Measurements from ENCODE around the gene AQP11. TPM values are rescaled to one million over a fixed set of nuclear protein-coding genes. Genes with fewer than 3 reads are reported as not detected.
"Not testable (repeated sequence)": the region's sequence is repeated elsewhere in the genome, so short reads cannot be mapped to it uniquely, and the experiment has no call there.

The AQP11 gene, protein sequence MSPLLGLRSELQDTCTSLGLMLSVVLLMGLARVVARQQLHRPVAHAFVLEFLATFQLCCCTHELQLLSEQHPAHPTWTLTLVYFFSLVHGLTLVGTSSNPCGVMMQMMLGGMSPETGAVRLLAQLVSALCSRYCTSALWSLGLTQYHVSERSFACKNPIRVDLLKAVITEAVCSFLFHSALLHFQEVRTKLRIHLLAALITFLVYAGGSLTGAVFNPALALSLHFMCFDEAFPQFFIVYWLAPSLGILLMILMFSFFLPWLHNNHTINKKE
- 0.77 TPM for polyA plus RNA-seq (2013, experiment 1 of 2; ENCODE audit: insufficient read length)
- 0.63 TPM for polyA plus RNA-seq (2013, experiment 2 of 2; ENCODE audit: insufficient read length)

DNA sequence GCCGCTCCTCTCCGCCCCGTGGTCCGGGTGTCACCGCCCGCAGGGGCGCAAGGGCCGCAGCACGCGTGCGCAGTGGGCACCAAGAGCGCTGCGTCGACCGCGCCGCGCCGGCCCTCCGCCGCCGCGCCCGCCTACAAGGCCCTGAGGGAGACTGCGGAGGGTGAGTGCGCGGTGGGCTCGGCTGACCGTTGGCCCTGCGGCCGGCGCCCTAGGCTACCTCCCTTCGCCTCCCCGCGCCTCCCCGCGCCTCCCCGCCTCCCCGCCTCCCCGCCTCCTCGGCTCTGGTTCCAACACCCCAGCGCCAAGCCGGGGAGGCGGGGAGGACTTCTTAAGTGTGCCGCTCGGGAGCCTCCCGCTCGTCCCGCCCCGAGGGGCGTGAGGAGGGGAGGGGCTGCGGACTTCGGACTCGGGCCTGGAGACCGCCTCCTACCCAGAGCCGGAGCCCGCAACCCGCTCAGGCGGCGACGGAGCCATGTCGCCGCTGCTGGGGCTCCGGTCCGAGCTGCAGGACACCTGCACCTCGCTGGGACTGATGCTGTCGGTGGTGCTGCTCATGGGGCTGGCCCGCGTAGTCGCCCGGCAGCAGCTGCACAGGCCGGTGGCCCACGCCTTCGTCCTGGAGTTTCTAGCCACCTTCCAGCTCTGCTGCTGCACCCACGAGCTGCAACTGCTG, at the start of gene AQP11:
Gene AQP11, plus strand, starts transcription at position 433 of the 673 bp plus-strand sequence. Its CDS starts 40 bp downstream, at position 473.
- DNase-seq: peak; percentile 80

DNA sequence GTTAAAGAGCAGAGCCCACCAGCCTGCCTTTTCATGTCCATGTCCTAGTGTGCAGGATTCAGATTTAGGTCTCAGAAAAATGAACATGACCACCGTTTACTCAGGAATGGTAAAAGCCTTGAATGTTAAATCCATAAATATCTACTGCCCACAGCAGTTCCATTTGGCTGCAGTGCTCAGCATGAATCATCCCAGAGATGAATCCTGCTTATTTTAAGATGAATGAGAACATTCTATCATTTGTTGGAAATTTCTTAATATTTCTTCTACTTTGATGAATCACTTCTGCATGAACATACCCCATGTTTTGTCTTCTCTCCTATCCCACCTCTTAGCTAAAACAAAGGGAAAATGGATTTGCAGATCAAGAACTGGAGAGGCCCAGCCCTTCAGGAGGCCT, 47.5 kb upstream of the AQP11 start:
- DNase-seq: peak; percentile 56

DNA sequence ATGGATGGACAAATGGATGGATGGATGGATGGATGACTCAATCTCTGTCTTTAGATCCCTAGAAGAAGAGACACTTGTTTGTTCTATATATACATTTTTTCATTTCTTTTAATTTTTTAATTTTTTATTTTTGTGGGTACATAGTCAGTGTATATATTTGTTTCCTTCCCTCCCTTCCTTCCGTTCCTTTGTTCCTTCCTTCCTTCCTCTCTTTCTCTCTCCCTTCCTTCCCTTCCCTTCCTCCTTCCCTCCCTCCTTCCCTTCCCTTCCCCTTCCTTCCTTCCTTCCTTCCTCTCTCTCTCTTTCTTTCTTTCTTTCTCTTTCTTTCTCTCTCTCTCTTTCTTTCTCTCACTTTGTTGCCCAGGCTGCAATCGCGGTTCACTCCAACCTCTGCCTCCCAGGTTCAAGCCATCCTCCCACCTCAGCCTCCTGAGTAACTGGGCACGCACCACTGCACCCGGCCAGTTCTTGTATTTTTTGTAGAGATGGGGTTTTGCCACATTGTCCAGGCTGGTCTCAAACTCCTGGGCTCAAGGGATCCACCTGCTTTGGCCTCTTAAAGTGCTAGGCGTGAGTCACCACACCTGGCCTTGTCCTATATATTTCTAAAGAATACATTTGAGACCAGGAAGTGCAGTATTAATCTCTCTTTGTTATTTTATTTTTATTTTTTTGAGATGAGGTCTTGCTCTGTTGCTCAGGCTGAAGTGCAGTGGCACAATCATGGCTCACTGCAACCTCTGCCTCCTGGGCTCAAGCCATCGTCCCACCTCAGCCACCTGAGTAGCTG, 42.5 kb upstream of the AQP11 start:
- DNase-seq: no peak

DNA sequence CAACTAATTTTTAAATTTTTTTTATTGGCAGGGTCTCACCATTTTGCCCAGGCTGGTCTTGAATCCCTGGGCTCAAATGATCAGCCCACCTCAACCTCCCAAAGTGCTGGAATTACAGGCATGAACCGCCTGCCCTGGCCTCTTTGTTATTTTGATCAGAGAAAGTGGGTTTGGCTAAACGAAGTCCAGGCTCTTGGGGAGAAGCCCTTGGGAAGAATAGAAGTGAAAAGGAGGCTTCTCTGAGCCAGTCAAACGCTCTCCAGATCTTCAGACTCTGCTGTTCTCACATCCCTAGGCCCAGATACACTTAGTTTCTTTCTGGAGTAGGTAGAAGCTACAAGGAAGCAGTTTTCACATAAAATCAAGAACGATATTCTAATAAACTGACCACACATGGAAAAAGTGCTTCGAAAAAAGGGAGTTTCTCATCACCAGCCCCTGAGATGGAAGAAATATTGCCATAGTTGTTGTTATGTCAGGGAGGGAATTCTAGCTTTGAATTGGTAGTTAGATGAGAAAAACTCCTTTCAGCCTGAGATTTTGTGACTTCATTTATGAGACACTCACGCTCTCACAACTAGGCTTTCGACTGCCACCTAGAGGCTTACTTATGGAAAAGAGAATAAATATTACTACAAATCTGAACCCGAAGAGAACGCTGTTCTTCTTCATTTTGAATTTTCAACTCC, 41.7 kb upstream of the AQP11 start:
- peak; percentile 69 for DNase-seq

DNA sequence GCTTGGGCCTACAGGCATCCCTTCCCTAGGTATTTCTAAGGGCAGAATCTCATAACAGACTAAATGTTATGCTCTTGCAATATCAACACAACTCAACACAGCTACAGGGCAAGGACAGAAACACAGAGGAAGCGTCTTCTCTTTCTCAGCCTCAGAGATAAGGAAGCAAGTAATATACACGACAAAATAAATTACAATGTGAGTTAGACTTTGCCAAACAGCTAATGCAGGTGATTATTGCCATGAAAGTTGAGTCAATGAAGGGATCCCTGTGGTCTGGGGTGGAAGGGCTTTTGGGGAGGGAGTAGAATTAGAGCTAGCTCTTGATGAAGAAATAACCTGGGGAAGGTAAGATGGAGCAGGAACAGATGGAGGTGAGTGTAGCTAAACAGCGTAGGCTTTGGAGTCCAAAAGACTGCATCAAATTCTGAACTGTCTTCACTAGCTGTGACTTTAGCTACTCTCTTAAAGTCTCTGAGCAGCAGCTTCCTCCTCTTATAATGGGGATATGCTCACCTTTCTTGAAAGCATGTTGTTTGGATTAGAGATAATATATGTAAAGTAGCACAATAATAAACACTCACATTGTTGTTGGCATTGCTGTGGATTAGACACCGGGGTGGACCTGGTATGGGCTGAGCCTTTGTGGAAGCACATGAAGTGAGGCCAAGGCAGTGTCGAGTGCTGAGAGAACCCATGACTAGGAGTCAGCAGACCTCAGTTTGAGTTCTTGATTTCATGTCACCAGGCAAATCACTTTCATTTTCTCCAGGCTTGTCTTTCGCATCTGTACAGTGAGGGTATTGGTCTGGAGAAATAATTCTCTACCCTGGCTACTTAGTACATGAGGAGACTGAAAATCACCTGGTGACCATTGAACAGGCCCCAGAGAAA, 41.0 kb upstream of the AQP11 start:
- DNase-seq: no peak

DNA sequence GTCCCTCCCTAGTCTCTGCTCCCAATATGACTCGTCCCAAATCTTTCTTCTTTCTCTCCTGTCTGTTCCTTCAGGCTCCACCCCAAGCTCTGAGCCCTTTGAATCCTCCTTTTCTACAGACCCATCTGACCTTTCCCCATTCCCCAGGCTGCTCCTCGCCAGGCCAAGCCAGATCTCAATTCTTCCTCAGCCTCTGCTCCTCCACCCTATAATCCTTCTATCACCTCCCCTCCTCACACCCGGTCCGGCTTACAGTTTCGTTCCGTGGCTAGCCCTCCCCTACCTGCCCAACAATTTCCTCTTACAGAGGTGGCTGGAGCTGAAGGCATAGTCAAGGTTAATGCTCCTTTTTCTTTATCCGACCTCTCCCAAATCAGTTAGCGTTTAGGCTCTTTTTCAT, 38.3 kb upstream of the AQP11 start:
- not testable (repeated sequence) for DNase-seq

DNA sequence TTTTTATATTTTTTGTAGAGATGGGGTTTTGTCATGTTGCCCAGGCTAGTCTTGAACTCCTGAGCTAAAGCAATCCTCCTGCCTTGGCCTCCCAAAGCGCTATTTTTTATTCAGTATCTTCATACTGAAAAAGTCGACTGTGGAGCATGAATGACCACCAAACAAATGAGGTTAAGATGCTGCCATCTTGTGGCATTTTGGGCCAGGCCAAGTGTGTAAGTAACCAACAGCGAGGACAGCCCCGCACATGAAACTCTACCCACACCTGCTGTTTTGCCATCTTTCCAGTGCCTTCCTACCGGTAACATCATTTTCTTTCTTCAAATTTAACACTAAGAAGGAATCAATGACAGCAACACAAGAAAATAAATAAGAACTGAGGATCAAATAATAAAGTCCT, 32.2 kb upstream of the AQP11 start:
- DNase-seq: peak; percentile 11

DNA sequence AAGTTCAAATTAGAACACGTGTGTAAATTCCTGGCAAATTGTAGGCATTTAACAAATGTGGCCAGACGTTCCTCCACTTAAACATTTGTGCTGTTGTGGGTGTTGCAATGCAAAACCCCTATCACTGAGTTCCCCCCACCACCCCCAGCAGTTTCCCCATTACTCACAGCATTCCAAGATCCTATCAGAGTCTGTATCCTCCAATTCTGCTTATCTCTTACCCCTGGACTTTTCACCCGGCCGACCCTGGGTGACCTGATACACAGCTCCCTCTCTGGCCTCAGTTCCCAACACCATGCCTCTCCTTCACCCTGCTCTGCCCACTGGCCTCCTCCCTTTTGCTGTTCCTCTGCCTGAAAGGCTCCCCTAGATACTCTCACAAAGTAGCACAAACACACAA, 31.4 kb upstream of the AQP11 start:
- DNase-seq: no peak

DNA sequence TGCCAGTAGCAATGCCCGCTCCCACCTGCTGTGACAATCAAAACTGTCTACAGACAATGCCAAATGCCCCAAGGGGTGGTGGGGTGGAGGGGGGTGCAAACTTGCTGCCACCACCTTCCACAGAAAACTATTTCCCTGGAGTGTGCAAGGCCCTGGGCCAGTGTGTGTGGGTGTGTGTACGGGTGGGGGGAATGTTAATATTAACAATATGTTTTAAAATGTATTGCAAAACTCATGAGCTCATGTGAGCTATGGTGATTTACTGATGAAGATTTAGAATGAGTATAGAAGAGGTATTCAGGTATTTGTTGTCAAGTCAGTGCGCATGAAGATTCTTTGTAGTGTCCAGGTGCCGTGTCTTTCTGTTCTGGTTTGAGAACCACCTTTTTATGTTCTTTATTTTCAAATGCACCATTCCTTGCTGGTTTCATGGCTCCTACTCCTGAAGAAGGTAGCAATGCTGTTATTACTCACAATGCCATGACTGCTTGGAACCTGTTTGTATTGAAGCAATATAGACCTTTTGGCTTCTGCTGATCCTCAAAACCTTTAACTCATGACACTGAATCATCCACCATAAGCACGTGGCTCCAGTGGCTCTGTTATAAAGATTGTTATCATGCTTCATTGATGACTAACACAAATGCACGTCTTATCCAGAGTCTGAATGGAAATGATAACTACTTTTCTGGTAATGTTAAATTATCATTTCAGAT, 29.9 kb upstream of the AQP11 start:
- peak; percentile 61 for DNase-seq

DNA sequence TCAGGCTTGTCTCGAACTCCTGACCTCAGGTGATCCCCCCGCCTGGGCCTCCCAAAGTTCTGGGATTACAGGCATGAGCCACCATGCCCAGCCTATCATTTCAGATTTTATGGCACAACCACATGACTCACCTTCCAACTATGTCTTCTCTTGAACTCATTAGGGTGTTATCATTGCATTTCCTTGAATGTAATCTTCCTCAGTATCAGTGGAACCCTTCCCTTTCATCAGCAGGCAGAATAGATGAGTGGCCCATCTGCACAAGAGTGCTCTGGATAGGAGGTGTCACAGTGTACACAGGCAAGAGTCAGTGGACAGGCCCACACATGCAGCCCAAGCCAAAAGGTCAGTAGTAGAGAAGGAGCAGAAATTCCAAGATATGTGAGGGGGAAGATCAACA, 29.1 kb upstream of the AQP11 start:
- peak; percentile 33 for DNase-seq

DNA sequence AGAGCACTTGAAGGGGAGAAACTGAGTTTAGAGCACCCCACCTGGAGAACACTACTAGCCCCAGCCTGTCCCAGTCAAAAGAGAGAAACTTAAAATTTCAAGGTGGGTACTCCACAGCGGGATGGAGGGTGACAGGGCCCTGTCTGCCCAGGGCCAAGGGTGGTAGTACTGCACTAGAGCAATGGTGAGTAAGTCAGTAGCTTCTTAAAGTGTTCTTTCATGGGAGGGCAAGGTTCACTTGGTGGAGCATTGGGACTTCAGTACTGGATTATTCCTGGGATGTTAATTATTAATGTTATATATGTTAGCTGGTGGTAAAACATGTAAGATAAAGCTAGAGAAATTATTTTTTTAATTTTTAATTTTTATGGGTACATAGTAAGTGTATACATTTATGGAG, 28.5 kb upstream of the AQP11 start:
- DNase-seq: no peak

DNA sequence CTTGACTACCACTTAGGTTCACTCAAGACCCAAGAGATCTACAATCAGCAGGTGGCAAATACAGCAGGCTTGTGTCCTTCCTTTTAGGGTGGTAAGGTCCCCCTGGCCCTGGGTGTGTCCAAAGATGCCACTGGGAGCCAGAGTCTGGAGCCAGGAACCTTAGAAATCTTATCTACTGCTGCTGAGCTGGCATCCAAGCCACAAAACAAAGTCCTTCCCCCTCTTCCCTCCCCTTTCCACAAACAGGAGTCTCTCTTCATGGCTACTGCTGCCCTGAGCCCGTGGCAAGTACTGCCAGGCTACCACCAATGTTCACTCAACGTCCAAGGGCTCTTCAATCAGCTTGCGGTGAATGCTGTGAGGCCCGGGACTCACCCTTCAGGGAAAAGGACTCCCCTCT, 21.4 kb upstream of the AQP11 start:
- no peak for DNase-seq

DNA sequence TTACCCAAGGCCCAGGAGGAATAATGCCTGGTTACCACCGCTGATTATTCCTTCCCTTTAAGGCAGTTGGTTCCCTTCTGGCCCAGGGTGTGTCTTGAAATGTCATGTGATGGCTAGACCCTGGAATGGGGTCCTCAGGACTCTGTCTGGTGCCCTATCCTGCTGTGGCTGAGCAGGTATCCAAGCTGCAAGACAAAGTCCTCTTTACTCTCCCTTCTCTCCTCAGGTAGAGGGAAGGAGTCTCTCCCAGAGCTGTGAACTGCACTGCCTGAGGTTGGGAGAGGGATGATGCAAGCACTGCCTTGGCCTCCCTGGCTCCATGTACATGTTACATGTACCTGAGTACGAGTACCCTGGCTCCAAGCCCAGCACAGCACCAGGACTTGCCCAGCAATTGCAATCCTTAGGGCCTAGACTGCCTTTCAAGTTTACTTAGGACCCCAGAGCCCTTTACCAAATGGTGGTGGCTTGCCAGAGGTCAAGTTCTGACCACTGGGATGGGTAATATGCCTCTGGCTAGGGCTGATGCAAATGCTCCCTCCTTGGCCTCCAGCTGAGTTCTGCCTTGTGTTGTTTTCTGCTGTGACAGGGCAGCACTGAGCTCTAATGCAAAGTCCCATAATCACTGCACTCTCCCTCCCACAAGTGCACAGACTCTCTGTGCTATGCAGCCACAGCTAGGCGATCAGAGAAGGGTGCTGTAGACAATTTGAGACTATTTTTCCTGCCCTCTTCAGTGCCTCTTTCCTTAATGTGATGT, 20.7 kb upstream of the AQP11 start:
- DNase-seq: no peak

DNA sequence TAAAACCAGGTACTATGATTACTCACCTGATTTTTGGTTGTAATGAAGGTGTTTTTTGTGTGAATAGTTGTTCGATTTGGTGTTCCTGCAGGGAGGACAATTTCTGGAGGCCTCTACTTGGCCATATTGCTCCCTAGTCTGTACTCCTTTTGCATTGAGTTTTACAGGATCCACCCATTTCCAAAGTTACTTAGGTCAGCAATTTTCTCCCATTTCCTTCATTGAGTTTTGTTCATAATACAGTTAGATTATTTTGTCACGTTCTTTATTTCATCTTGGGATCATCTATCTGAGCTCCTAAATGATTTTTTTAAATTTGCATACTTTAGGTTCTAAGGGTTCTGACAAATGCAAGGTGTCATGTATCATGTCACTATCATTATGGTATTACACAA, 20.1 kb upstream of the AQP11 start:
- no peak for DNase-seq

DNA sequence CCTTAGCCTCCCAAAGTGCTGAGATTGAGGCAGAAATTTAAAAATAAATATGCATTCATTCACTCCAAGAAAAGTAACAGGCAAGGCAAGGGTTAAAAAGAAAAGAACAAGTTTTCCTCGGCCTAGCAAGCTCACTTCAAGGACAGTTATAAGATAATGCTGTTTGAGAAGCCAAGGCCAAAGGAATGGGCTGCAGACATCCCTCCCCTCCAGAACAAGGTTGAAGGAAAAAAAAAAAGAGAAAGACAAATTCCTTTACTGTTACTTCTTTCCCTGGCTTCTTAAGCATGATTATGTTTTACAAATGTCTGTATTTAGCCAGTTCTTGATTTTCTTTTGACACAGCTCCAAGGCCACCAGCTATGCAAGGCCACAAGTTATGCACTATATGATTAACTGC, 18.9 kb upstream of the AQP11 start:
- peak; percentile 58 for DNase-seq

DNA sequence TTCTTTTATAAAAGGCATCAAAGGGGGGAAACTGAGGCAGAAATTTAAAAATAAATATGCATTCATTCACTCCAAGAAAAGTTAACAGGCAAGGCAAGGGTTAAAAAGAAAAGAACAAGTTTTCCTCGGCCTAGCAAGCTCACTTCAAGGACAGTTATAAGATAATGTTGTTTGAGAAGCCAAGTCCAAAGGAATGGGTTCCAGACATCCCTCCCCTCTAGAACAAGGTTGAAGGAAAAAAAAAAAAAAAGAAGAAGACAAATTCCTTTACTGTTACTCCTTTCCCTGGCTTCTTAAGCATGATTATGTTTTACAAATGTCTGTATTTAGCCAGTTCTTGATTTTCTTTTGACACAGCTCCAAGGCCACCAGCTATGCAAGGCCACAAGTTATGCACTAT, 14.3 kb upstream of the AQP11 start:
- peak; percentile 42 for DNase-seq

DNA sequence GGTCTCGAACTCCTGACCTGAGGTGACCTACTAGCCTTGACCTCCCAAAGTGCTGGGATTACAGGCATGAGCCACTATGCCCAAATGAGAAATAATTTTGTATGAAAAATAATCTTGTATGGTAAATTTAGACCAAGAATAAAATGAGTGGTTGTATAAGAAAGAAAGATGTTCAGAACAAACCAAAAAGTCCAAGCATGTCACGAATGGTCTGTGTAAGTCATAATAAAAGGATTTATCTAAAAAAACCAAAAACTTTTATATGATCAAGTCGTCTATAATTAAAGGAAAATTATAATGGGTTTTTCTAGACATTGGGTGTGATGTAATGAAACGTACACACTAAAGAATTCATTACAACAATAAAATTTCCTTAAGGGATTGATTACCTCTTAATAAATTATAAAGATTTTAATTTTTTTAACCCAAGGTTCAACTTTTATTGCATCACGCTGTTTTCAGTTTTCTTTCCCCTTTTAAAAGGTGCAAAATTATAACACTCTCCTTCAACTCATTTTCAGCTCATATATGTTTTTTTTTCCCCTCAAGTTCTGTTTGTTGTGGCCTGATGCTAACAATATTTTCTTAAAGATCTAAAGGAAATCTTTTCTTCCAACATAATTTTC, 8.9 kb upstream of the AQP11 start:
- DNase-seq: no peak

DNA sequence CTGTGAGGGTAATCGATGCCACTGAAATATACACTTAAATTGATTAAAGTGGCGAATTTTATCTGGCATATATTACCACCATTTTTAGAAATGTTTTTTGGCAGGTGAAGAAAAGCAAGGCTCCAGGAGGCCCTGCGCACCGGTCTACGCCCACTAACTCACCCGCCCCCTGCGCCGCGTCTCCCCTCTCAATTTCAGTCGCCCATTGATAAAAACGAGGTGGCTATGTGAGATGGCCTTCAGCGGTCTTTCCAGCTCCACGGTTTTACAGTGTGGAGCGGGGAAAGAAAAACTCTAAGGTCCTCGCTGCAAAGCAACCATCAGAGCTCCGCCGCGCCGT, 602 bp upstream of the AQP11 start:
- no peak for DNase-seq

DNA sequence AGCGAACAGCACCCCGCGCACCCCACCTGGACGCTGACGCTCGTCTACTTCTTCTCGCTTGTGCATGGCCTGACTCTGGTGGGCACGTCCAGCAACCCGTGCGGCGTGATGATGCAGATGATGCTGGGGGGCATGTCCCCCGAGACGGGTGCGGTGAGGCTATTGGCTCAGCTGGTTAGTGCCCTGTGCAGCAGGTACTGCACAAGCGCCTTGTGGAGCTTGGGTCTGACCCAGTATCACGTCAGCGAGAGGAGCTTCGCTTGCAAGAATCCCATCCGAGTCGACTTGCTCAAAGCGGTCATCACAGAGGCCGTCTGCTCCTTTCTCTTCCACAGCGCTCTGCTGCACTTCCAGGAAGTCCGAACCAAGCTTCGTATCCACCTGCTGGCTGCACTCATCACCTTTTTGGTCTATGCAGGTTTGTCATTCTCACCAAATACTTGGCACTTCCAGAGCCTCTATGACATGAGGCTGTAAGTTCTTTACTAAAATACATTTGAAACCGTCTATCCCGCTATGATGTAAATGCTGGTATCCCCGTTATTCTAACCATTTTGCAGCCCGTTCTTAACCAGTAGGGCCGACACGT, 535 bp downstream of the AQP11 start:
- no peak for DNase-seq

DNA sequence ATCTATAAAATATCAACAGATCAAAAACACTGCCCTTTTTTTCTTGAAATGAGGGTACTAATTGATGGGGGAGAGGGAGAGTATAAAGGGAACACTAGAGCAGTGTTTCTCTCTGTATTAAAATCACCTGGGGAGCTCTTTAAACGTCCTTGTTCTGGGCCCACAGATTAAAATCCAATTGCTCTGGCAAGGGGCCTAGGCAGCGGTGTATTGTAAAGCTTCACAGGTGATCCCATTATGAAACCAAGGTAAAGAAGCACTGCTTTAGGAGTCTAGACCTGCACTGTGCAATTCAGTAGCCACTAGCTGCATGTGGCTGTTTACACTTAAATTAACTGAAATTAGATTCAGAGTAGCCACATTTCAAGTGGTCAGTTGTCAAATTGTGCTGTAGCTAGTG, 3.0 kb downstream of the AQP11 start:
- DNase-seq: no peak
